ENCODE results near the gene C16orf78. TPM values are rescaled to one million over a fixed set of nuclear protein-coding genes. Genes with fewer than 3 reads are reported as not detected.

C16orf78 gene
- polyA plus RNA-seq, 1 donor (not counting 4 experiments of a cell fraction or from before 2014, with no cell fraction given), result not detected

- H3K4me1 ChIP-seq (ENCODE audit: control insufficient read depth, extremely low read depth, insufficient read depth, low read length), result no peaks in the 10 kb centered on the region
- no peaks in the 10 kb centered on the region for H3K9me3 ChIP-seq (ENCODE audit: control insufficient read depth, low read depth, low read length)
- no peak for DNase-seq (ENCODE audit: low read depth, low spot score)
- H3K79me2 ChIP-seq (ENCODE audit: control insufficient read depth, insufficient read depth, low read length), result no peaks in the 10 kb centered on the region
- no peak overlapping the region for H3K27ac ChIP-seq (ENCODE audit: control insufficient read depth, insufficient read depth, low read length)
- dilution Hi-C loops (cut with MboI; ENCODE audit: extremely low pct_ligation_motif_present, low sequenced_read_pairs), result no loop called here
- no peaks in the 10 kb centered on the region for H3K9me1 ChIP-seq (ENCODE audit: control insufficient read depth, extremely low read depth, insufficient read depth, low read length)
- no peaks in the 10 kb centered on the region for H4K20me1 ChIP-seq (ENCODE audit: control insufficient read depth, extremely low read depth, insufficient read depth, low read length)
- H3K36me3 ChIP-seq (ENCODE audit: control insufficient read depth in 2 of 2, extremely low read depth in 1 of 2, insufficient read depth in 2 of 2, low read length in 2 of 2), result no peaks in the 10 kb centered on the region
- no peak for TF ChIP-seq CTCF (optimal IDR thresholded peaks at IDR 0.05 in 1 of 3, IDR thresholded peaks at IDR 0.05 in 1 of 3, conservative IDR thresholded peaks at IDR 0.05 in 1 of 3; ENCODE audit: extremely low read depth in 1 of 3, insufficient read depth in 2 of 3, low read length in 3 of 3)
- TF ChIP-seq EZH2 (IDR thresholded peaks at IDR 0.05; ENCODE audit: low read length), result no peak
- H3K4me3 ChIP-seq (ENCODE audit: control insufficient read depth in 2 of 3, extremely low read depth in 1 of 3, insufficient read depth in 2 of 3, low read depth in 1 of 3, low read length in 3 of 3), result no peak overlapping the region
- H2AFZ ChIP-seq (ENCODE audit: control insufficient read depth, low read length), result no peak overlapping the region
- H3K9ac ChIP-seq (ENCODE audit: control insufficient read depth, extremely low read depth, insufficient read depth, low read length), result no peak overlapping the region
- no peak overlapping the region for H3K4me2 ChIP-seq (ENCODE audit: control insufficient read depth, extremely low read depth, insufficient read depth, low read depth, low read length)
- no peak for FAIRE-seq
- no peaks in the 10 kb centered on the region for H3K27me3 ChIP-seq (ENCODE audit: control insufficient read depth, extremely low read depth, insufficient read depth, low read length)
Measured at GRCh38 chr16:49327466-49327865, 46.1 kb upstream of the C16orf78 start.

DNA sequence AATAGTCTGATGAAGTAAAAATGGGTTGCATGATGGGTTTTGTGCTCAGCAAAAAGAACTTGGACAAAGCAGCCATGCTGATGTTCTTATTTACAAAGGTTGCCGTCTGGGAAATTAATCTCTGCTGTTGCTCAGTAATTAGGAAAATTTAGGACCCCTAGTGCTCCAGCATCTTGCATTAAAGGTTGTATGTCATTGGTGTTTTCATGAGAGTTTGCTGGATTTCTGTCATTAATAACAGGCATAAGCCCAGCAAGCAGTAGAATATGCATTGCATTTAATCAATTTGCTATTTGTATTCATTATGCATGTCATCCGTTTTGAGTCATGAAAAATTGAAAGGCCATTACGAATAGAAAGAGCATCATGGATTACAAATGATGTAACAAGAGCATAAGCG is 45.3 kb upstream of the C16orf78 start:
- Histone ChIP-seq H3K9me1 (ENCODE audit: control insufficient read depth, extremely low read depth, insufficient read depth, low read length) (no peaks in the 10 kb centered on the region), H3K4me1 (ENCODE audit: control insufficient read depth, extremely low read depth, insufficient read depth, low read length) (no peaks in the 10 kb centered on the region), H2AFZ (ENCODE audit: control insufficient read depth, low read length) (no peak overlapping the region), H3K4me3 (ENCODE audit: control insufficient read depth in 2 of 3, extremely low read depth in 1 of 3, insufficient read depth in 2 of 3, low read depth in 1 of 3, low read length in 3 of 3) (no peak overlapping the region), H3K79me2 (ENCODE audit: control insufficient read depth, insufficient read depth, low read length) (no peaks in the 10 kb centered on the region), H3K27ac (ENCODE audit: control insufficient read depth, insufficient read depth, low read length) (no peak overlapping the region), H3K36me3 (ENCODE audit: control insufficient read depth in 2 of 2, extremely low read depth in 1 of 2, insufficient read depth in 2 of 2, low read length in 2 of 2) (no peaks in the 10 kb centered on the region), H3K27me3 (ENCODE audit: control insufficient read depth, extremely low read depth, insufficient read depth, low read length) (no peaks in the 10 kb centered on the region), H3K4me2 (ENCODE audit: control insufficient read depth, extremely low read depth, insufficient read depth, low read depth, low read length) (no peak overlapping the region), H3K9ac (ENCODE audit: control insufficient read depth, extremely low read depth, insufficient read depth, low read length) (no peak overlapping the region), H3K9me3 (ENCODE audit: control insufficient read depth, low read depth, low read length) (no peaks in the 10 kb centered on the region), H4K20me1 (ENCODE audit: control insufficient read depth, extremely low read depth, insufficient read depth, low read length) (no peaks in the 10 kb centered on the region)
- FAIRE-seq (no peak), DNase-seq (ENCODE audit: low read depth, low spot score) (no peak)
- TF ChIP-seq CTCF (optimal IDR thresholded peaks at IDR 0.05 in 1 of 3, IDR thresholded peaks at IDR 0.05 in 1 of 3, conservative IDR thresholded peaks at IDR 0.05 in 1 of 3; ENCODE audit: extremely low read depth in 1 of 3, insufficient read depth in 2 of 3, low read length in 3 of 3) (no peak), EZH2 (IDR thresholded peaks at IDR 0.05; ENCODE audit: low read length) (no peak)
- dilution Hi-C loops (cut with MboI; ENCODE audit: extremely low pct_ligation_motif_present, low sequenced_read_pairs), result no loop called here

All from keratinocyte (primary cell).